Caco-2 (cell line): ENCODE data around the gene CIDEB. TPM values are rescaled to one million over a fixed set of nuclear protein-coding genes. Genes with fewer than 3 reads are reported as not detected.

Experiments used
- BruUV-seq: library from RNA; stranded (reverse); fragments of 400-500 nt; replicated peaks from 2 replicates; lab custom pipeline; 2021; lab: Mats Ljungman, UMichigan
- CTCF ChIA-PET: fragments of 300-600 bp; sonication (Branson Sonifier 250); formaldehyde crosslinking; loops from one replicate; lab custom pipeline; 2022; ENCODE audit warnings: antibody characterized with exemption; lab: Charles Lee
- POLR2A ChIA-PET: fragments of 300-600 bp; sonication (Branson Sonifier 250); formaldehyde crosslinking; loops from one replicate; lab custom pipeline; 2022; ENCODE audit warnings: antibody characterized with exemption; lab: Charles Lee
- DNase-seq, 2 experiments: peaks; one replicate each; pipeline versions ENCODE4 v3.0.0 to v3.0.0-alpha.2; 2020 to 2022
- H3K27me3 ChIP-seq: replicated peaks from 2 replicates; pipeline ENCODE4 v1.6.0; 2011; ENCODE audit warnings: low read length; ENCODE audit not compliant: control insufficient read depth, insufficient read depth
- H3K36me3 ChIP-seq: 2 replicates; pipeline ENCODE4 v1.5.1; 2011; ENCODE audit warnings: low read length; ENCODE audit not compliant: control insufficient read depth, insufficient read depth
- H3K4me1 ChIP-seq: fragments of 250-450 bp; sonication (Bioruptor Pico); 2 replicates; pipeline ENCODE4 v1.5.1; 2020; ENCODE audit warnings: mild to moderate bottlenecking
- H3K4me3 ChIP-seq: 2 replicates; pipeline ENCODE4 v1.5.1; 2011; ENCODE audit warnings: low read depth, mild to moderate bottlenecking, control low read depth, low read length
- H3K9me3 ChIP-seq: fragments of 250-450 bp; sonication (Bioruptor Pico); 2 replicates; pipeline ENCODE4 v1.5.1; 2020; ENCODE audit warnings: mild to moderate bottlenecking, moderate library complexity
- H3K27ac Mint-ChIP-seq: one replicate; pipeline ENCODE4 v1.8.0; 2022; ENCODE audit warnings: mixed read lengths; ENCODE audit not compliant: unreplicated experiment
- H3K27me3 Mint-ChIP-seq: one replicate; pipeline ENCODE4 v1.8.0; 2022; ENCODE audit warnings: mixed read lengths; ENCODE audit not compliant: insufficient read depth, unreplicated experiment
- H3K36me3 Mint-ChIP-seq: one replicate; pipeline ENCODE4 v1.8.0; 2022; ENCODE audit warnings: mild to moderate bottlenecking, mixed read lengths; ENCODE audit not compliant: insufficient read depth, unreplicated experiment
- H3K4me1 Mint-ChIP-seq: one replicate; pipeline ENCODE4 v1.8.0; 2022; ENCODE audit warnings: low read depth, mixed read lengths; ENCODE audit not compliant: unreplicated experiment
- H3K4me3 Mint-ChIP-seq: one replicate; pipeline ENCODE4 v1.8.0; 2022; ENCODE audit warnings: mild to moderate bottlenecking, moderate library complexity, mixed read lengths; ENCODE audit not compliant: unreplicated experiment
- H3K9me3 Mint-ChIP-seq: one replicate; pipeline ENCODE4 v1.8.0; 2022; ENCODE audit warnings: mixed read lengths; ENCODE audit not compliant: unreplicated experiment
- intact Hi-C: fragments of 100-400 bp; cut with micrococcal nuclease; formaldehyde crosslinking; loops from one replicate; pipeline ENCODE4 v1.10.0; 2022; ENCODE audit not compliant: unreplicated experiment
- total RNA-seq: library from RNA; stranded (reverse); gene quantifications from 2 replicates; pipeline ENCODE4 v1.2.3, GENCODE V29; 2022
- TF ChIP-seq, protein P1 (sequence below), 2 experiments: fragments of 200-600 bp in 1 of 2; IDR thresholded peaks; 1 replicate in 1 of 2; 2 replicates in 1 of 2; pipeline versions ENCODE4 v1.5.1 to v1.8.0; 2011 to 2022; ENCODE audit warnings: antibody characterized with exemption in 1 of 2, control low read depth in 1 of 2, inconsistent platforms in 1 of 2, low read depth in 1 of 2, low read length in 1 of 2, mild to moderate bottlenecking in 1 of 2, moderate library complexity in 1 of 2; ENCODE audit not compliant: insufficient read depth in 1 of 2, severe bottlenecking in 1 of 2, unreplicated experiment in 1 of 2

The CIDEB gene
- total RNA-seq, 1 experiment from 2014 or later, result 7.2 TPM

DNA sequence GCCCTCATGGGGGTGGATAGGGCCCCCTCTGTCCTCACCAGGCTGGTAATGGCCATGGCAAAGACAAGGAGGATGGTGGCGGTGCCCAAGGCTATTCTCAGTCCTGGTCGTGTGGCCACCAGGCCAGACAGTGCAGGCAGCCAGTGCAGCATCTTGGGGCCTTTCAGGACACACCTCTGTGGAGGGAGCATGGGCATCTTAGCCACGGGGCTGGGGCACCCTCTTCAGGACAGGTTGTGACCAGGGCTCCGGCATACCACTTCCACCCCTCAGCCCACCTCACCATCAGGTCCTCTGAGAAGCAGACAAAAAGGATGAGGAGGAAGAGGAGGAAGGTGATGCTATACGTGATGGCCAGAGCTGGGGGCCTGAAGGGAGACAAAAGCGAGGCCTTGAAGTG lies 16.2 kb upstream of the CIDEB start:
- POLR2A ChIA-PET, result no interaction called here

DNA sequence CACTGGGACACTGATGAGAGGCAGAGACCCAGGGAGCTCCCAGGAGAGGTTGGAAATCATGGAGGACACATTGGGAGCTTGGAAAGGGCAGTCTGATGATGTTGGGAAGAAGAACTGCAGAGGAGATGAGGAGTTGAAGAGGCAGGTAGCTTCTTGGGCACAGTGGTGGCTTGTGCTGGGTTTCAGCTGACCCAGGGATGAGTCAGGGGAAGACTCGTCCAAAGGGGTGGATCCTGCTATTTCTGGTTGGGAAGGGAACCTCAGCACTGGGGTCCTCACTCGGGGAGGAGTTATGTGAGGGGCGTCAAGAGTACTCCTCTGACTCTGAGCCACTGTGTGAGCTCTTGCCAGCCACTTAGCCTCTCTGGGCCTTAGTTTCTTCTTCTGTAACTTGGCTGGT lies 15.6 kb upstream of the CIDEB start:
- intact Hi-C loops, result no loop called here
- POLR2A ChIA-PET, result no interaction called here
- no TSS peak for BruUV-seq
- TF ChIP-seq, protein P1, sequence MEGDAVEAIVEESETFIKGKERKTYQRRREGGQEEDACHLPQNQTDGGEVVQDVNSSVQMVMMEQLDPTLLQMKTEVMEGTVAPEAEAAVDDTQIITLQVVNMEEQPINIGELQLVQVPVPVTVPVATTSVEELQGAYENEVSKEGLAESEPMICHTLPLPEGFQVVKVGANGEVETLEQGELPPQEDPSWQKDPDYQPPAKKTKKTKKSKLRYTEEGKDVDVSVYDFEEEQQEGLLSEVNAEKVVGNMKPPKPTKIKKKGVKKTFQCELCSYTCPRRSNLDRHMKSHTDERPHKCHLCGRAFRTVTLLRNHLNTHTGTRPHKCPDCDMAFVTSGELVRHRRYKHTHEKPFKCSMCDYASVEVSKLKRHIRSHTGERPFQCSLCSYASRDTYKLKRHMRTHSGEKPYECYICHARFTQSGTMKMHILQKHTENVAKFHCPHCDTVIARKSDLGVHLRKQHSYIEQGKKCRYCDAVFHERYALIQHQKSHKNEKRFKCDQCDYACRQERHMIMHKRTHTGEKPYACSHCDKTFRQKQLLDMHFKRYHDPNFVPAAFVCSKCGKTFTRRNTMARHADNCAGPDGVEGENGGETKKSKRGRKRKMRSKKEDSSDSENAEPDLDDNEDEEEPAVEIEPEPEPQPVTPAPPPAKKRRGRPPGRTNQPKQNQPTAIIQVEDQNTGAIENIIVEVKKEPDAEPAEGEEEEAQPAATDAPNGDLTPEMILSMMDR (IDR thresholded peaks at IDR 0.05; ENCODE audit: insufficient read depth in 1 of 2, low read depth in 1 of 2, low read length in 1 of 2, severe bottlenecking in 1 of 2, unreplicated experiment in 1 of 2), result no peak
- no peaks in the 10 kb centered on the region for H3K36me3 ChIP-seq
- H3K27me3 ChIP-seq, result no peaks in the 10 kb centered on the region; the same call in 1 of the 2 replicates
- H3K4me1 ChIP-seq, result no peaks in the 10 kb centered on the region
- Mint-ChIP-seq H3K9me3 (no peaks in the 10 kb centered on the region), H3K4me3 (no peak overlapping the region), H3K27ac (no peak overlapping the region), H3K27me3 (peaks cover 14% of the 10 kb centered on the region), H3K36me3 (no peaks in the 10 kb centered on the region), H3K4me1 (no peaks in the 10 kb centered on the region)
- no peak for DNase-seq
- H3K9me3 ChIP-seq, result no peaks in the 10 kb centered on the region
- no peak overlapping the region for H3K4me3 ChIP-seq
- CTCF ChIA-PET, result no interaction called here

More for the DNA sequence above, 16.2 kb upstream of the CIDEB start:
- Mint-ChIP-seq H3K27ac (no peak overlapping the region), H3K27me3 (peaks cover 10% of the 10 kb centered on the region), H3K4me1 (no peaks in the 10 kb centered on the region), H3K9me3 (no peaks in the 10 kb centered on the region), H3K4me3 (no peak overlapping the region), H3K36me3 (no peaks in the 10 kb centered on the region)
- Histone ChIP-seq H3K9me3 (no peaks in the 10 kb centered on the region), H3K36me3 (no peaks in the 10 kb centered on the region), H3K4me3 (no peak overlapping the region), H3K27me3 (no peaks in the 10 kb centered on the region; the same call in 1 of the 2 replicates), H3K4me1 (no peaks in the 10 kb centered on the region)
- CTCF ChIA-PET, result interaction anchor here (0.8 kb wide), 1 partner anchor 10 kb away, joined by 3 read pairs; no protein-coding TSS in a partner anchor
- DNase-seq, result no peak
- intact Hi-C loops, result no loop called here
- TF ChIP-seq, protein P1 (IDR thresholded peaks at IDR 0.05; ENCODE audit: insufficient read depth in 1 of 2, low read depth in 1 of 2, low read length in 1 of 2, severe bottlenecking in 1 of 2, unreplicated experiment in 1 of 2), result no peak
- no TSS peak for BruUV-seq

DNA sequence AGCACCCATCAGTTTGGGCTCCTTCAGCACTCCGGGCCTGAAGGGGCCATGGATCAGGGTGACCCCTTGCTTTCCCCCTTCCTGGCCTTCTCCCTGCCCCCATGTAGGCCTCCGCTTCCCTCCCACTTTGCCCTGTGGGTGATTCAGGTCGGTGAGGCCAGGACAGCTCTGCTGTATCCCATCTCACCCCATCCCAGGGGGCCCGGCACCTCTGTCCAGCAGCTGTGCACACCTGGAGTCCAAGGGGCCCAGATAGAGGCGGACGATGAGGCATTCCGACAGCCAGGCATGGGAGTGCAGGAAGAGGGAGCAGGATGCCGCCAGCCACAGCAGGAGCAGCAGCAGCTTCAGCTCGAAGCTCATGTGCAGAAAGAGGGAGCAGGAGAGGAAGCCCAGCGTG lies 14.9 kb upstream of the CIDEB start:
- ChIA-PET POLR2A (no interaction called here), CTCF (interaction anchor here (0.6 kb wide), 1 partner anchor 195 kb away, joined by 6 read pairs; no protein-coding TSS in a partner anchor)
- no peaks in the 10 kb centered on the region for H3K36me3 Mint-ChIP-seq

More for the DNA sequence above, 14.9 kb upstream of the CIDEB start:
- BruUV-seq, result no TSS peak
- Mint-ChIP-seq H3K9me3 (no peaks in the 10 kb centered on the region), H3K27ac (no peak overlapping the region), H3K4me1 (no peaks in the 10 kb centered on the region), H3K27me3 (peaks cover 14% of the 10 kb centered on the region), H3K4me3 (no peak overlapping the region)
- TF ChIP-seq, protein P1 (IDR thresholded peaks at IDR 0.05; ENCODE audit: insufficient read depth in 1 of 2, low read depth in 1 of 2, low read length in 1 of 2, severe bottlenecking in 1 of 2, unreplicated experiment in 1 of 2), result no peak
- Histone ChIP-seq H3K27me3 (no peaks in the 10 kb centered on the region; the same call in 1 of the 2 replicates), H3K4me3 (no peak overlapping the region), H3K36me3 (no peaks in the 10 kb centered on the region), H3K9me3 (no peaks in the 10 kb centered on the region), H3K4me1 (no peaks in the 10 kb centered on the region)
- no peak for DNase-seq
- intact Hi-C loops, result no loop called here
